Measurements from ENCODE around the gene CHSY1. TPM values are rescaled to one million over a fixed set of nuclear protein-coding genes. Genes with fewer than 3 reads are reported as not detected.

CHSY1 gene
- total RNA-seq, 1 donor from 2014 or later: 43.0 TPM

DNA sequence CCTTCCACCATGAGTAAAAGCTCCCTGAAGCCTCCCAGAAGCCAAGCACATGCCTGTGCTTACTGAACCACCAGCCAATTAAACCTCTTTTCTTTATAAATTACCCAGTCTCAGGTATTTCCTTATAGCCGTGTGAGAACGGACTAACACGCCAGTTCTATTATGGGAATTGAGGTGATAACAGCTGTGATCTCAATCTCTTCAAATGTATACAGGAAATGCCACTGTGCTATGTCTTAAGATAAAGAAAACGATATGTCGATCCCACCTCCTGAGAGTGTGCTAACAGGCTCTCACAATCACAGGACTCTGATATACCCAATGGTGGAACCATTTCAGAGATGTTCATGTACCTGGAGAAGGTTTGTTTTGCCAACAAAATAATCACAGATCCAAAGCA lies 26.2 kb downstream of the CHSY1 start:
- Mint-ChIP-seq H3K36me3 (peaks cover 50% of the 10 kb centered on the region), H3K4me3 (no peak overlapping the region), H3K9me3 (peaks cover 6% of the 10 kb centered on the region), H3K4me1 (ENCODE audit: unreplicated experiment) (peaks cover 20% of the 10 kb centered on the region), H3K27ac (no peak overlapping the region), H3K27me3 (no peaks in the 10 kb centered on the region)
- TF ChIP-seq, protein P1, sequence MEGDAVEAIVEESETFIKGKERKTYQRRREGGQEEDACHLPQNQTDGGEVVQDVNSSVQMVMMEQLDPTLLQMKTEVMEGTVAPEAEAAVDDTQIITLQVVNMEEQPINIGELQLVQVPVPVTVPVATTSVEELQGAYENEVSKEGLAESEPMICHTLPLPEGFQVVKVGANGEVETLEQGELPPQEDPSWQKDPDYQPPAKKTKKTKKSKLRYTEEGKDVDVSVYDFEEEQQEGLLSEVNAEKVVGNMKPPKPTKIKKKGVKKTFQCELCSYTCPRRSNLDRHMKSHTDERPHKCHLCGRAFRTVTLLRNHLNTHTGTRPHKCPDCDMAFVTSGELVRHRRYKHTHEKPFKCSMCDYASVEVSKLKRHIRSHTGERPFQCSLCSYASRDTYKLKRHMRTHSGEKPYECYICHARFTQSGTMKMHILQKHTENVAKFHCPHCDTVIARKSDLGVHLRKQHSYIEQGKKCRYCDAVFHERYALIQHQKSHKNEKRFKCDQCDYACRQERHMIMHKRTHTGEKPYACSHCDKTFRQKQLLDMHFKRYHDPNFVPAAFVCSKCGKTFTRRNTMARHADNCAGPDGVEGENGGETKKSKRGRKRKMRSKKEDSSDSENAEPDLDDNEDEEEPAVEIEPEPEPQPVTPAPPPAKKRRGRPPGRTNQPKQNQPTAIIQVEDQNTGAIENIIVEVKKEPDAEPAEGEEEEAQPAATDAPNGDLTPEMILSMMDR (conservative IDR thresholded peaks at IDR 0.05): no peak
- no peak for DNase-seq (ENCODE audit: extremely low spot score, unreplicated experiment)

DNA sequence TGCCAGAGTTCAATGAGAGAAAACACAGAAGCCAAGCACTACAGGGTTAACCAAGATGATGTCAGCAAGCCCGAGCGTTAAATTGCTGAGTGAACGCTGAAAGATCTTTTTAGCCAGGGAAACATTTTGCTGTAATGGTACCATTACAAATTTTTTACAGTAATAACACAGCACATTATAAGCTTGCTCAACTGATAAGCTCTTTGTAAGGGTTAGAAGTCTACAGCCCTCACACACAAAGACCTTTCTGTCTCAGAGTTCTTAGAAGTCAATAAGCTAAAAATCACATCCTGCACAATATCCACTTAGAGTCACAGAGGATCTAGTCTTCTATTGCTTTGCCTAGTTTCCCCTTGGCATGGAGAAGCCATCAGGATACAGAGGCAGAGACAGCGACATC lies 29.9 kb downstream of the CHSY1 start:
- Mint-ChIP-seq H3K36me3 (peaks cover 47% of the 10 kb centered on the region), H3K4me3 (peak overlapping the region; percentile 2), H3K27me3 (no peaks in the 10 kb centered on the region), H3K4me1 (ENCODE audit: unreplicated experiment) (peaks cover 45% of the 10 kb centered on the region), H3K27ac (peak overlapping the region; percentile 50), H3K9me3 (no peaks in the 10 kb centered on the region)
- TF ChIP-seq, protein P1 (conservative IDR thresholded peaks at IDR 0.05): no peak
- DNase-seq (ENCODE audit: extremely low spot score, unreplicated experiment): no peak

DNA sequence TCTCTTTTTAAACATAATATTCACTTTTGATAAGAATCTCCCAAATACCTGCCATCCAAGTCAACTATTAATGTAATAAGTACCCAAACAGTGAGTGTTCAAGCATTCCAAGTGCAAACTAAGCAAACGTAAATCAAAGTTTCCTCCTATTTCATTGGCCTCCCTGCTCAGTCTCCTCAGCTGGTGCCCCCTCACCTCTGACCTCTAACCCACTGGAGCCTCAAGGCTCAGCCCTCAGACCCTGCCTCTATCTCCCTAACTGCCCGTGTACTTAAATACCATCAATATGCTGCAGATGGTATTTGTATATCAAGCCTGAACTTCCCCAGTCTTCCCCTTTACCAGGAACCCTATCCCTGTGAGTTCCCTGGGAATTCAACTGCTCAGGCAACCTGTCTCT lies 31.8 kb downstream of the CHSY1 start:
- H3K27me3 Mint-ChIP-seq: no peaks in the 10 kb centered on the region
- H3K36me3 Mint-ChIP-seq: peaks cover 44% of the 10 kb centered on the region
- H3K4me3 Mint-ChIP-seq: peak overlapping the region; percentile 15
- H3K4me1 Mint-ChIP-seq (ENCODE audit: unreplicated experiment): peaks cover 52% of the 10 kb centered on the region
- TF ChIP-seq, protein P1 (conservative IDR thresholded peaks at IDR 0.05): no peak
- no peak overlapping the region for H3K27ac Mint-ChIP-seq
- no peaks in the 10 kb centered on the region for H3K9me3 Mint-ChIP-seq
- no peak for DNase-seq (ENCODE audit: extremely low spot score, unreplicated experiment)

DNA sequence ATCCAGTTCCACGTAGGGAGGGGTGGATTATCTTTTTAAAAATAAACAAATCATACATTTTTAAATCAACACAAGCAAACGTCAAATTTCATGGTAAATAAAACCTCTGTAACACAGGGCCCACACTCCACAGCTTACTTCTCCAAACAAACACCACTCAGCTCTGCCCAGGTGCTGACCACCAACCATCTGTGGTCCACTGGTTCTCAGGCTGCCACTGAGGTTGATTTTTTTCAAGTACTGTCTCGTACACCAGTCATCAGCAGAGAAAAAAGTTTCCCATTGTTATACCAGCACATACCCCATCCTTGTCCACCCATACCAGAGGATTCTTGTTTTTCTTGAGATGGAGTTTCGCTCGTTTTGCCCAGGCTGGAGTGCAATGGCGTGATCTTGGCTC lies 32.4 kb downstream of the CHSY1 start:
- H3K4me3 Mint-ChIP-seq: no peak overlapping the region
- H3K9me3 Mint-ChIP-seq: no peaks in the 10 kb centered on the region
- no peak overlapping the region for H3K27ac Mint-ChIP-seq
- H3K4me1 Mint-ChIP-seq (ENCODE audit: unreplicated experiment): peaks cover 56% of the 10 kb centered on the region
- TF ChIP-seq, protein P1 (conservative IDR thresholded peaks at IDR 0.05): no peak
- no peak for DNase-seq (ENCODE audit: extremely low spot score, unreplicated experiment)
- peaks cover 43% of the 10 kb centered on the region for H3K36me3 Mint-ChIP-seq
- no peaks in the 10 kb centered on the region for H3K27me3 Mint-ChIP-seq

DNA sequence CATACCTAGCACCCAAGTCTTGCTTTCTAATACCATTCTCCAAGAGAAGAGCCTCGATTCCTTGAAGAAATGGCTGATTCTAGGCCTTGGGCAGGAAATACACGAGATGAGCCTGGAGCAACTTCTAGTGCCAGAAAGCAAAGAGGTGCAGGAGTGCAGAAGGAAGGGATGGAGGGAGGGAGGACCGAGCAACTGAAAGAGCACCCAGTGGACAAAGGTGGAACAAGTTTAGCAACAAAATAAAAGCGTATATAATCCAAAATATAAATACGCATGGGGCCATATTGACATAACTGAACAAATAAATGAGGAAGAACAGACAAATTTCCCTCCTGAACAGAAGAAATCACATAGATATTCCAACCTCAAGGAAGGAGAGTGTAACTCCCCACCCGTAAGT lies 34.4 kb downstream of the CHSY1 start:
- peaks cover 60% of the 10 kb centered on the region for H3K4me1 Mint-ChIP-seq (ENCODE audit: unreplicated experiment)
- no peaks in the 10 kb centered on the region for H3K9me3 Mint-ChIP-seq
- H3K27me3 Mint-ChIP-seq: no peaks in the 10 kb centered on the region
- no peak for DNase-seq (ENCODE audit: extremely low spot score, unreplicated experiment)
- H3K4me3 Mint-ChIP-seq: no peak overlapping the region
- peaks cover 37% of the 10 kb centered on the region for H3K36me3 Mint-ChIP-seq
- H3K27ac Mint-ChIP-seq: no peak overlapping the region
- TF ChIP-seq, protein P1 (conservative IDR thresholded peaks at IDR 0.05): no peak

DNA sequence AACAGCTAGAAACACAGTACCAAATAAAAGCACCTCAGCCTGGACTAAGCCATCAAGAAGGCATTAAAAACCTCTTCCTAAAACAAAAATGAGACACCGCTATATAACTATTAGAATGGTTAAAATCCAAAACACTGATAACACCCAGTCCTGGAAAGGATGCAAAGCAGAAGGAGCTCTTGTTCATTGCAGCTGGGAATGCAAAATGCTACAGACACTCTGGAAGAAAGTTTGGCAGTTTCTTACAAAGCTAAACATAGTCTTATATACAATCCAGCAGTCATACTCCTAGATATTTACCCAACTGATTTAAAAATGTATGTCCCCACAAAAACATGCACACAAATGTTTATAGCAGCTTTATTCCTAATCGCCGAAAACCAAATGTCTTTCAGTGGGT lies 35.7 kb downstream of the CHSY1 start:
- H3K27ac Mint-ChIP-seq: no peak overlapping the region
- TF ChIP-seq, protein P1 (conservative IDR thresholded peaks at IDR 0.05): no peak
- no peak overlapping the region for H3K4me3 Mint-ChIP-seq

More for the DNA sequence above, 35.7 kb downstream of the CHSY1 start:
- Mint-ChIP-seq H3K9me3 (no peaks in the 10 kb centered on the region), H3K4me1 (ENCODE audit: unreplicated experiment) (peaks cover 63% of the 10 kb centered on the region), H3K36me3 (peaks cover 31% of the 10 kb centered on the region), H3K27me3 (no peaks in the 10 kb centered on the region)
- DNase-seq (ENCODE audit: extremely low spot score, unreplicated experiment): no peak
